Hepatocyte (in vitro differentiated cells): ENCODE results near the gene KBTBD4. TPM values are rescaled to one million over a fixed set of nuclear protein-coding genes. Genes with fewer than 3 reads are reported as not detected.
"Not testable (repeated sequence)": the region's sequence is repeated elsewhere in the genome, so short reads cannot be mapped to it uniquely, and the experiment has no call there.

Experiments
- DNase-seq: peaks from one replicate; pipeline ENCODE4 v3.0.0-alpha.2; 2016; ENCODE audit warnings: low spot score
- H2AFZ ChIP-seq: fragments of 200-600 bp; sonication (generic); 2 replicates; pipeline ENCODE4 v1.6.0; 2016; ENCODE audit warnings: antibody characterized with exemption, mild to moderate bottlenecking
- H3K27ac ChIP-seq: fragments of 200-600 bp; sonication (generic); 2 replicates; pipeline ENCODE4 v1.5.1; 2016; ENCODE audit warnings: mild to moderate bottlenecking
- H3K27me3 ChIP-seq: fragments of 200-600 bp; sonication (generic); 2 replicates; pipeline ENCODE4 v1.6.1; 2016
- H3K36me3 ChIP-seq: fragments of 200-600 bp; sonication (generic); replicated peaks from 2 replicates; pipeline ENCODE4 v1.5.1; 2016; ENCODE audit warnings: low read depth; ENCODE audit not compliant: insufficient read depth
- H3K4me1 ChIP-seq: fragments of 200-600 bp; sonication (generic); 2 replicates; pipeline ENCODE4 v1.5.1; 2016; ENCODE audit warnings: mild to moderate bottlenecking, moderate library complexity; ENCODE audit not compliant: insufficient read depth
- H3K4me2 ChIP-seq: fragments of 200-600 bp; sonication (generic); 2 replicates; pipeline ENCODE4 v1.6.0; 2016
- H3K4me3 ChIP-seq: fragments of 200-600 bp; sonication (generic); 2 replicates; pipeline ENCODE4 v1.5.1; 2016; ENCODE audit warnings: mild to moderate bottlenecking
- H3K79me2 ChIP-seq: fragments of 200-600 bp; sonication (generic); 2 replicates; pipeline ENCODE4 v1.6.0; 2017; ENCODE audit warnings: mild to moderate bottlenecking
- H3K9me2 ChIP-seq: fragments of 200-600 bp; sonication (generic); replicated peaks from 2 replicates; pipeline ENCODE4 v1.6.0; 2017; ENCODE audit warnings: mild to moderate bottlenecking; ENCODE audit not compliant: insufficient read depth
- H3K9me3 ChIP-seq: fragments of 200-600 bp; sonication (generic); 2 replicates; pipeline ENCODE4 v1.5.1; 2016; ENCODE audit warnings: low read depth, mild to moderate bottlenecking
- H4K20me1 ChIP-seq: fragments of 200-600 bp; sonication (generic); 2 replicates; pipeline ENCODE4 v1.6.0; 2016; ENCODE audit warnings: mild to moderate bottlenecking; ENCODE audit not compliant: insufficient read depth, poor library complexity, severe bottlenecking
- CTCF ChIP-seq: fragments of 200-600 bp; sonication (generic); IDR thresholded peaks from 2 replicates; pipeline ENCODE4 v1.5.1; 2016; ENCODE audit warnings: antibody characterized with exemption, mild to moderate bottlenecking; ENCODE audit not compliant: poor library complexity
- EZH2 ChIP-seq: fragments of 200-600 bp; sonication (generic); IDR thresholded peaks from 2 replicates; pipeline ENCODE4 v1.6.1; 2016; ENCODE audit warnings: antibody characterized with exemption, mild to moderate bottlenecking, borderline replicate concordance
- EZH2phosphoT487 ChIP-seq: fragments of 200-600 bp; sonication (generic); IDR thresholded peaks from one replicate; pipeline ENCODE4 v1.6.1; 2018; ENCODE audit warnings: antibody characterized with exemption, mild to moderate bottlenecking, low read depth, moderate library complexity; ENCODE audit not compliant: unreplicated experiment, severe bottlenecking
- whole genome bisulfite sequencing: methylation state at CpG from one replicate; pipeline ENCODE4 v1.1.6; 2016; ENCODE audit warnings: low lambda C conversion rate; ENCODE audit errors: missing lambda C conversion rate; 5-methylcytosine and 5-hydroxymethylcytosine counted together
- polyA plus RNA-seq: library from polyadenylated mRNA; unstranded; fragments of >200 nt; fragmentation: Nextera tagmentation; extraction: Ambion mirVana; gene quantifications from 2 replicates; pipeline ENCODE4 v1.2.1, GENCODE V29; 2016
- total RNA-seq: library from RNA; depleted of rRNA; stranded (reverse); fragments of >200 nt; gene quantifications from 2 replicates; pipeline ENCODE4 v1.2.3, GENCODE V29; 2014

The KBTBD4 gene
- total and polyA plus RNA-seq, 2 experiments from 2014 or later, result 14.6 to 18.2 TPM

- Histone ChIP-seq H3K36me3 (no peaks in the 10 kb centered on the region), H2AFZ (peak within 1 kb of the TSS; percentile 97), H3K4me3 (peak within 1 kb of the TSS; percentile 95), H3K9me3 (no peaks in the 10 kb centered on the region), H3K4me1 (peaks cover 13% of the 10 kb centered on the region), H3K27ac (peak within 1 kb of the TSS; percentile 81), H3K4me2 (peak within 1 kb of the TSS; percentile 96), H3K9me2 (no peaks in the 10 kb centered on the region), H4K20me1 (no peaks in the 10 kb centered on the region), H3K27me3 (no peaks in the 10 kb centered on the region), H3K79me2 (peaks cover 53% of the 10 kb centered on the region)
- whole genome bisulfite sequencing, result 2% methylated on average over 42 of the region's 86 CpGs
- DNase-seq, result peak; percentile 90
- no peak for TF ChIP-seq CTCF
- TF ChIP-seq EZH2phosphoT487, result no peak
- TF ChIP-seq EZH2, result no peak
Observed at GRCh38 chr11:47565340-47566148, 13.2 kb downstream of the KBTBD4 start, which contains the start of gene PTPMT1. TSS of gene PTPMT1 (plus strand) at chr11:47565599. CDS start at chr11:47565623, 24 bp downstream.

GRCh38 chr11:47564933-47565339 lies 13.8 kb downstream of the KBTBD4 start:
- Histone ChIP-seq H3K36me3 (no peaks in the 10 kb centered on the region), H3K4me2 (peak overlapping the region; percentile 96), H4K20me1 (no peaks in the 10 kb centered on the region), H3K79me2 (peaks cover 48% of the 10 kb centered on the region), H3K4me3 (peak overlapping the region; percentile 80), H3K9me3 (no peaks in the 10 kb centered on the region), H3K9me2 (no peaks in the 10 kb centered on the region), H3K4me1 (peaks cover 13% of the 10 kb centered on the region), H3K27ac (peak overlapping the region; percentile 74), H2AFZ (peak overlapping the region; percentile 97), H3K27me3 (no peaks in the 10 kb centered on the region)
- no peak for DNase-seq
- 20% methylated on average over 11 of the region's 11 CpGs for WGBS
- no peak for TF ChIP-seq CTCF
- TF ChIP-seq EZH2, result no peak
- TF ChIP-seq EZH2phosphoT487, result no peak

GRCh38 chr11:47564366-47564765 lies 14.4 kb downstream of the KBTBD4 start:
- Histone ChIP-seq H3K4me2 (peak overlapping the region; percentile 96), H3K79me2 (peaks cover 42% of the 10 kb centered on the region), H3K4me1 (peaks cover 13% of the 10 kb centered on the region)
- not testable (repeated sequence) for DNase-seq, H3K9me3 ChIP-seq, H3K27ac ChIP-seq, H2AFZ ChIP-seq, H4K20me1 ChIP-seq, H3K27me3 ChIP-seq, H3K36me3 ChIP-seq, H3K9me2 ChIP-seq, H3K4me3 ChIP-seq
- 94% methylated on average over 10 of the region's 10 CpGs for WGBS

- H3K36me3 ChIP-seq, H3K4me3 ChIP-seq, H4K20me1 ChIP-seq, H3K4me2 ChIP-seq, H3K27me3 ChIP-seq, DNase-seq, H3K9me3 ChIP-seq, H3K27ac ChIP-seq, H2AFZ ChIP-seq, H3K9me2 ChIP-seq: not testable (repeated sequence)
- peaks cover 13% of the 10 kb centered on the region for H3K4me1 ChIP-seq
- H3K79me2 ChIP-seq, result peaks cover 24% of the 10 kb centered on the region
- WGBS, result 94% methylated on average over 4 of the region's 4 CpGs
Observed at GRCh38 chr11:47562393-47562792, 16.4 kb downstream of the KBTBD4 start.
